IPS DF 4.7 (cell line): Measurements from ENCODE around the gene SERPINB7.

ENCODE experiments used
- DNase-seq: peaks from one replicate; pipeline ENCODE4 v3.0.0-alpha.2; 2013; ENCODE audit warnings: low spot score; ENCODE audit errors: extremely low read depth

SERPINB7 gene

GRCh38 chr18:63844254-63844653 is 69.0 kb downstream of the SERPINB7 start:
- DNase-seq: no peak

- peak; percentile 16 for DNase-seq
These were observed 72.9 kb downstream of the SERPINB7 start for GRCh38 chr18:63848159-63848558.

- DNase-seq: no peak
These were observed 74.8 kb downstream of the SERPINB7 start for GRCh38 chr18:63850020-63850419.

- DNase-seq: no peak
These were observed 75.4 kb downstream of the SERPINB7 start for GRCh38 chr18:63850636-63851035.
